GM18505 (cell line): ENCODE measurements around the gene TCIRG1.

Experiments used
- ATAC-seq: cut with Tn5 transposase; IDR thresholded peaks from one replicate; pipeline ENCODE4 v1.9.1; 2021; ENCODE audit not compliant: unreplicated experiment
- POLR2A ChIP-seq: IDR thresholded peaks from 4 replicates; pipeline ENCODE4 v1.6.1; 2011; ENCODE audit warnings: borderline replicate concordance; ENCODE audit not compliant: insufficient read depth, insufficient read length; ENCODE audit errors: extremely low read depth

TCIRG1 gene

GRCh38 chr11:68010090-68011041 lies 28.5 kb upstream of the TCIRG1 start, which contains the start of gene ALDH3B1:
Gene ALDH3B1 (plus strand): TSS chr11:68010327. CDS start chr11:68015298, 4,971 bp downstream.
- no peak for ATAC-seq
- TF ChIP-seq POLR2A = no peak

- TF ChIP-seq POLR2A = no peak
- ATAC-seq = no peak
These were observed 27.5 kb upstream of the TCIRG1 start for GRCh38 chr11:68011051-68011943.

GRCh38 chr11:68012044-68012842 lies 26.6 kb upstream of the TCIRG1 start:
- TF ChIP-seq POLR2A = no peak

GRCh38 chr11:68012843-68013610 lies 25.8 kb upstream of the TCIRG1 start:
- no peak for TF ChIP-seq POLR2A
- no peak for ATAC-seq

More at GRCh38 chr11:68012044-68012842, 26.6 kb upstream of the TCIRG1 start:
- no peak for ATAC-seq

GRCh38 chr11:68013611-68014156 lies 25.1 kb upstream of the TCIRG1 start:
- TF ChIP-seq POLR2A = no peak

GRCh38 chr11:68014157-68014946 lies 24.5 kb upstream of the TCIRG1 start:
- no peak for TF ChIP-seq POLR2A
- no peak for ATAC-seq

More at GRCh38 chr11:68013611-68014156, 25.1 kb upstream of the TCIRG1 start:
- no peak for ATAC-seq

GRCh38 chr11:68014947-68015447 lies 23.8 kb upstream of the TCIRG1 start:
- ATAC-seq = no peak

GRCh38 chr11:68015467-68015866 lies 23.4 kb upstream of the TCIRG1 start:
- no peak for ATAC-seq
- no peak for TF ChIP-seq POLR2A

More at GRCh38 chr11:68014947-68015447, 23.8 kb upstream of the TCIRG1 start:
- no peak for TF ChIP-seq POLR2A

- ATAC-seq = no peak
- no peak for TF ChIP-seq POLR2A
These were observed 22.5 kb upstream of the TCIRG1 start for GRCh38 chr11:68016161-68016903.

- TF ChIP-seq POLR2A = no peak
- no peak for ATAC-seq
These were observed 21.7 kb upstream of the TCIRG1 start for GRCh38 chr11:68016904-68017817.
